ENCODE results near the gene PLCL1.

The PLCL1 gene

DNA sequence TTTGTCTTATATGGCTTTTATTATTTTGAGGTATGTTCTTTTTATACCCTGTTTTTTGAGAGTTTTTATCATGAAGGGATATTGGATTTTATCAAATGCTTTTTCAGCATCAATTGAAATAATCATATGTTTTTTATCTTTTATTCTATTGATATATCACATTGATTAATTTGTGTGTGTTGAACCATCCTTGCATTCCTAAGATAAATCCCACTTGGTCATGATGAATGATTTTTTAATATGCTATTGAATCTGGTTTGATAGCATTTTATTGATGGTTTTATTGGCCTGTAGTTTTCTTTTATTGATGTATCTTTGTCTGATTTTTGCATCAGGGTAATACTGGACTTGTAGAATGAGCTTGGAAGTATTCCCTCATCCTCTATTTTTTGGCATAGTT lies 160.3 kb downstream of the PLCL1 start:
- DNase-seq, result no peak
- TF ChIP-seq, protein P1, sequence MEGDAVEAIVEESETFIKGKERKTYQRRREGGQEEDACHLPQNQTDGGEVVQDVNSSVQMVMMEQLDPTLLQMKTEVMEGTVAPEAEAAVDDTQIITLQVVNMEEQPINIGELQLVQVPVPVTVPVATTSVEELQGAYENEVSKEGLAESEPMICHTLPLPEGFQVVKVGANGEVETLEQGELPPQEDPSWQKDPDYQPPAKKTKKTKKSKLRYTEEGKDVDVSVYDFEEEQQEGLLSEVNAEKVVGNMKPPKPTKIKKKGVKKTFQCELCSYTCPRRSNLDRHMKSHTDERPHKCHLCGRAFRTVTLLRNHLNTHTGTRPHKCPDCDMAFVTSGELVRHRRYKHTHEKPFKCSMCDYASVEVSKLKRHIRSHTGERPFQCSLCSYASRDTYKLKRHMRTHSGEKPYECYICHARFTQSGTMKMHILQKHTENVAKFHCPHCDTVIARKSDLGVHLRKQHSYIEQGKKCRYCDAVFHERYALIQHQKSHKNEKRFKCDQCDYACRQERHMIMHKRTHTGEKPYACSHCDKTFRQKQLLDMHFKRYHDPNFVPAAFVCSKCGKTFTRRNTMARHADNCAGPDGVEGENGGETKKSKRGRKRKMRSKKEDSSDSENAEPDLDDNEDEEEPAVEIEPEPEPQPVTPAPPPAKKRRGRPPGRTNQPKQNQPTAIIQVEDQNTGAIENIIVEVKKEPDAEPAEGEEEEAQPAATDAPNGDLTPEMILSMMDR (IDR thresholded peaks at IDR 0.05; ENCODE audit: low read depth, low read length, missing control alignments), result no peak
- H3K4me3 ChIP-seq (ENCODE audit: low read depth, low read length), result no peak overlapping the region
- in situ Hi-C loops (cut with HindIII; ENCODE audit: low pct_ligation_motif_present, low sequenced_read_pairs), result no loop called here
- no peaks in the 10 kb centered on the region for H3K36me3 ChIP-seq (replicated peaks)
- H3K27me3 ChIP-seq (replicated peaks), result no peaks in the 10 kb centered on the region
- H3K27ac ChIP-seq, result no peak overlapping the region

DNA sequence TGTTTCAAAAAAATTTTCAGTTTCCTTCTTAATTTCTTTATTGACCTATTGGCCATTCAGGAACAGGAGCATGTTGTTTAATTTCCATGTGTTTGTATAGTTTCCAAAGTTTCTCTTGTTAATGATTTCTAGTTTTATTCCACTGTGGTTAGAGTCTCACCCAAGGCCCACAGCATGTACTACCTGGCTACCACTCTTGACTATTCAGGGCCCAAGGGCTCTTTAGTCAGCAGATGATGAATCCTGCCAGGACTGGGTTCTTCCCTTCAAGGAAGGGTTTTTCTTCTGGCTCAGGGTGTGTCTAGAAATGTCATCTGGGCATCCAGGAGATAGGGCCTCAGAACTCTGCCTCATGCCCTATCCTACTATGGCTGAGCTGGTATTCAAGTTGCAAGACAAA lies 161.4 kb downstream of the PLCL1 start:
- H3K4me3 ChIP-seq (ENCODE audit: low read depth, low read length), result no peak overlapping the region
- TF ChIP-seq, protein P1 (IDR thresholded peaks at IDR 0.05; ENCODE audit: low read depth, low read length, missing control alignments), result no peak
- in situ Hi-C loops (cut with HindIII; ENCODE audit: low pct_ligation_motif_present, low sequenced_read_pairs), result no loop called here

DNA sequence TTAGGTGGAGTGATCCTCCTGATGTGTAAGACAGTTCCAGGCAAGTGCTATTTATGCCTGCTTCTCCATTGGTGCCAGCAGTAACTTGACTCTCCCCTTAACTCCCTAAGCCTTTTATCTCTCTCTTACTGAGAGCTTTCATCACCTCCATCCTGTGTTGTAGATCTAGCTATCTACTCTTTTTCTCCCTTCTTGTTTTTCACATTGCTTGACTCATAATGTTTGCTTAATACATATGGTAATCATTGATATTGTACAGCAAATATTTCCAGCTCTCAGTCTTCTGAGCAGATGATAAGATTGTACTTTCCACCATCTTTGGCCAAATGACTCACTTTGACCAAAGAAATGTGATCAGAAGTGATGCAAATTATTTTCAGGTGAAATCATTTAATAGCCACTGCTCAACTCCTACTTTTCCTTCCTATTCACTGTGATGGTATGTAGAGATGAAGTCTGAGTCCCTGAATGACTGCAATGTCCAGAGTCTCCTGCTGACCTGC lies 165.0 kb downstream of the PLCL1 start:
- H3K36me3 ChIP-seq (replicated peaks), result no peaks in the 10 kb centered on the region
- H3K27ac ChIP-seq, result no peak overlapping the region
- DNase-seq, result peak; percentile 38
- H3K4me3 ChIP-seq (ENCODE audit: low read depth, low read length), result no peak overlapping the region
- TF ChIP-seq, protein P1 (IDR thresholded peaks at IDR 0.05; ENCODE audit: low read depth, low read length, missing control alignments), result no peak
- H3K27me3 ChIP-seq (replicated peaks), result no peaks in the 10 kb centered on the region
- in situ Hi-C loops (cut with HindIII; ENCODE audit: low pct_ligation_motif_present, low sequenced_read_pairs), result no loop called here

More for the DNA sequence above, 161.4 kb downstream of the PLCL1 start:
- Histone ChIP-seq H3K36me3 (replicated peaks) (no peaks in the 10 kb centered on the region), H3K27ac (no peak overlapping the region), H3K27me3 (replicated peaks) (no peaks in the 10 kb centered on the region)
- DNase-seq, result no peak

DNA sequence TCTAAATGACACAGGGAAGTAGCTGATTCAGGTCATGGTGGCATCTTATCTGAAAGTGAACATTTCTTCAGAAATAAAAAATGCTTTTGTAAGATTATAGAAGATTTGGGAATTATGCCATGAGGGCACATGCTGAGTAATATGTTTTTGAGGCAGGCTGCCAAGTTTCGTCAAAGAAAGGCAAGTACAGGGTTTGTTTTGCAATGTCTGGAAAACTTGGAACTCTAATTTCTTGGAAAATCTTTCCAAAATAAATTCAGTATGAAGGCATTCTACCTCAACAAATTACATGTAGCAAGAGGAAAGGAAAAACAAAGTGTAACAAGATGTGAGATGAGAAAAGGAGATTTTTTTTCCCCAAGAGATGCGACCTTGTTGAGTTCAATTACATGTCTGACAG lies 167.7 kb downstream of the PLCL1 start:
- Histone ChIP-seq H3K36me3 (replicated peaks) (no peaks in the 10 kb centered on the region), H3K4me3 (ENCODE audit: low read depth, low read length) (no peak overlapping the region), H3K27ac (no peak overlapping the region), H3K27me3 (replicated peaks) (no peaks in the 10 kb centered on the region)
- TF ChIP-seq, protein P1 (IDR thresholded peaks at IDR 0.05; ENCODE audit: low read depth, low read length, missing control alignments), result no peak
- DNase-seq, result peak; percentile 58
- in situ Hi-C loops (cut with HindIII; ENCODE audit: low pct_ligation_motif_present, low sequenced_read_pairs), result no loop called here

DNA sequence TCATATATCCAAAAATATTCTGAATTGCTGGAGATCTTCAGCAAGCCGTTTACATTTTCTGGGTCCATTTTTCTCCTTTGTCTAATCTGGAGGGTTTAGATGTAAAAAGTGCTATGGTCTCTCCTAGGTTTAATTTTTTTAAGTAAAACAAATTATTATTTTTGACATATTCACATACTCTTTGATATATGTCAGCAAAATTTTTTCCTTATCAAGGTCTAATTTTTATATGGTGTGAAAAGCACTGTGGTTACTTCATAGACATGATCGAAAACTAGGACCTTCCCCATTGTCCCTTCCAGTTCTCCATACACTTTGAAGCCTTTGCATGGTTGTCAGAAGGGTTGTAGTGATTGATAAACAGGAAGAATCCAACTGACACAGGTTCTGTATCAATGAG lies 168.2 kb downstream of the PLCL1 start:
- DNase-seq, result no peak

More for the DNA sequence above, 168.2 kb downstream of the PLCL1 start:
- no peak overlapping the region for H3K4me3 ChIP-seq (ENCODE audit: low read depth, low read length)
- no peaks in the 10 kb centered on the region for H3K27me3 ChIP-seq (replicated peaks)
- TF ChIP-seq, protein P1 (IDR thresholded peaks at IDR 0.05; ENCODE audit: low read depth, low read length, missing control alignments), result no peak
- H3K36me3 ChIP-seq (replicated peaks), result no peaks in the 10 kb centered on the region
- in situ Hi-C loops (cut with HindIII; ENCODE audit: low pct_ligation_motif_present, low sequenced_read_pairs), result no loop called here
- no peak overlapping the region for H3K27ac ChIP-seq
